Measurements from ENCODE around the gene GRK5.

The GRK5 gene

GRCh38 chr10:119454990-119455389 lies 247.6 kb downstream of the GRK5 start:
- no peak for DNase-seq (ENCODE audit: low read depth)
- no peak for TF ChIP-seq CTCF (IDR thresholded peaks at IDR 0.05; ENCODE audit: control insufficient read depth, extremely low read depth, insufficient read depth)
- no peak overlapping the region for H3K4me3 ChIP-seq (ENCODE audit: low read depth, low read length)

GRCh38 chr10:119455609-119456434 lies 248.5 kb downstream of the GRK5 start:
- TF ChIP-seq CTCF (IDR thresholded peaks at IDR 0.05; ENCODE audit: control insufficient read depth, extremely low read depth, insufficient read depth) = no peak
- no peak for DNase-seq (ENCODE audit: low read depth)
- no peak overlapping the region for H3K4me3 ChIP-seq (ENCODE audit: low read depth, low read length)

GRCh38 chr10:119456435-119456810 lies 249.1 kb downstream of the GRK5 start:
- TF ChIP-seq CTCF (IDR thresholded peaks at IDR 0.05; ENCODE audit: control insufficient read depth, extremely low read depth, insufficient read depth) = no peak
- no peak for DNase-seq (ENCODE audit: low read depth)
- H3K4me3 ChIP-seq (ENCODE audit: low read depth, low read length) = no peak overlapping the region

GRCh38 chr10:119457966-119458766 lies 250.8 kb downstream of the GRK5 start:
- TF ChIP-seq CTCF (IDR thresholded peaks at IDR 0.05; ENCODE audit: control insufficient read depth, extremely low read depth, insufficient read depth) = no peak
- no peak for DNase-seq (ENCODE audit: low read depth)
- H3K4me3 ChIP-seq (ENCODE audit: low read depth, low read length) = no peak overlapping the region

- DNase-seq (ENCODE audit: low read depth) = no peak
- no peak overlapping the region for H3K4me3 ChIP-seq (ENCODE audit: low read depth, low read length)
- no peak for TF ChIP-seq CTCF (IDR thresholded peaks at IDR 0.05; ENCODE audit: control insufficient read depth, extremely low read depth, insufficient read depth)
These were observed 252.4 kb downstream of the GRK5 start for GRCh38 chr10:119459681-119460340.

GRCh38 chr10:119460369-119461195 lies 253.2 kb downstream of the GRK5 start:
- DNase-seq (ENCODE audit: low read depth) = no peak
- no peak for TF ChIP-seq CTCF (IDR thresholded peaks at IDR 0.05; ENCODE audit: control insufficient read depth, extremely low read depth, insufficient read depth)
- H3K4me3 ChIP-seq (ENCODE audit: low read depth, low read length) = no peak overlapping the region
